HEK293T (cell line): ENCODE data around the gene RITA1.

Experiments used
- ARNT ChIP-seq: fragments of 450-650 bp; IDR thresholded peaks from 2 replicates; pipeline ENCODE4 v1.6.1; 2017; ENCODE audit warnings: mild to moderate bottlenecking
- BHLHE40 ChIP-seq: fragments of 450-650 bp; IDR thresholded peaks from 2 replicates; pipeline ENCODE4 v1.6.1; 2016; ENCODE audit warnings: mild to moderate bottlenecking, moderate library complexity, borderline replicate concordance
- CTBP1 ChIP-seq: fragments of 450-650 bp; IDR thresholded peaks from 2 replicates; pipeline ENCODE4 v1.6.1; 2016; ENCODE audit warnings: borderline replicate concordance
- LEF1 ChIP-seq: fragments of 450-650 bp; IDR thresholded peaks from 2 replicates; pipeline ENCODE4 v1.6.1; 2017; ENCODE audit warnings: mild to moderate bottlenecking, borderline replicate concordance
- NFRKB ChIP-seq: fragments of 450-650 bp; IDR thresholded peaks from 2 replicates; pipeline ENCODE4 v1.6.1; 2016; ENCODE audit warnings: mild to moderate bottlenecking, moderate library complexity
- SP1 ChIP-seq: fragments of 450-650 bp; IDR thresholded peaks from 2 replicates; pipeline ENCODE4 v1.6.1; 2017

- TF ChIP-seq ARNT (no peak), BHLHE40 (no peak), NFRKB (no peak), CTBP1 (no peak), LEF1 (no peak), SP1 (no peak)
Measured at GRCh38 chr12:113145720-113146551, 39.6 kb upstream of the RITA1 start.
